Body of pancreas (tissue), 4 donors: ENCODE data around the gene SUGCT. TPM values are rescaled to one million over a fixed set of nuclear protein-coding genes. Genes with fewer than 3 reads are reported as not detected.

ENCODE experiments used
- ATAC-seq: fragments of 150-250 bp; one replicate; pipeline ENCODE4 v1.9.1; 2016
- DNase-seq, 4 donors: peaks; one replicate each; pipeline ENCODE4 v3.0.0-alpha.2; 2019
- H3K27ac ChIP-seq, 4 donors: fragments of 200-600 bp; sonication (generic); 1 replicate in 3 of 4; 2 replicates in 1 of 4; pipeline versions ENCODE4 v1.5.1 to v1.6.1; 2016 to 2019; ENCODE audit warnings: mild to moderate bottlenecking in 1 of 4, mixed read lengths in 1 of 4, moderate library complexity in 1 of 4
- H3K27me3 ChIP-seq, 2 donors: fragments of 200-600 bp; sonication (generic); one replicate each; pipeline ENCODE4 v1.6.0; 2016; ENCODE audit warnings: mild to moderate bottlenecking in 1 of 2
- H3K36me3 ChIP-seq, 2 donors: fragments of 200-600 bp; sonication (generic); replicated peaks in 1 of 2; 2 replicates each; pipeline ENCODE4 v1.5.1; 2016; ENCODE audit warnings: low read depth in 2 of 2; ENCODE audit not compliant: insufficient read depth in 1 of 2
- H3K4me1 ChIP-seq: fragments of 200-600 bp; sonication (generic); one replicate; pipeline ENCODE4 v1.6.0; 2016
- H3K4me3 ChIP-seq, 2 donors: fragments of 200-600 bp; sonication (generic); 1 replicate in 1 of 2; 2 replicates in 1 of 2; pipeline ENCODE4 v1.5.1; 2016 to 2019
- H3K9me3 ChIP-seq, 3 donors: fragments of 200-600 bp; sonication (generic); 1 replicate in 2 of 3; 2 replicates in 1 of 3; pipeline ENCODE4 v1.5.1; 2016
- POLR2A ChIP-seq, 3 donors: fragments of 450-650 bp; IDR thresholded peaks; one replicate each; pipeline ENCODE4 v1.6.1; 2016; ENCODE audit warnings: antibody characterized with exemption in 3 of 3, mild to moderate bottlenecking in 2 of 3
- WGBS, 2 donors: methylation state at CpG; one replicate each; pipeline ENCODE4 v1.1.5; 2017; 5-methylcytosine and 5-hydroxymethylcytosine counted together
- intact Hi-C: fragments of 100-400 bp; cut with DNase I; formaldehyde crosslinking; loops from one replicate; pipeline ENCODE4 v1.15.1; 2023
- total RNA-seq, 2 donors: library from RNA; depleted of rRNA; stranded (reverse); fragments of >200 nt; gene quantifications; one replicate each; pipeline ENCODE4 v1.1.0, GENCODE V29; 2016
- TF ChIP-seq, protein P1 (sequence below), 7 experiments: fragments of 450-650 bp in 4 of 7; fragments of 200-600 bp in 3 of 7; sonication (generic) in 3 of 7; IDR thresholded peaks; one replicate each; pipeline ENCODE4 v1.5.1; 2016 to 2019; ENCODE audit warnings: antibody characterized with exemption in 7 of 7

SUGCT gene
- total RNA-seq, 2 donors from 2014 or later: 0.78 to 1.3 TPM

DNA sequence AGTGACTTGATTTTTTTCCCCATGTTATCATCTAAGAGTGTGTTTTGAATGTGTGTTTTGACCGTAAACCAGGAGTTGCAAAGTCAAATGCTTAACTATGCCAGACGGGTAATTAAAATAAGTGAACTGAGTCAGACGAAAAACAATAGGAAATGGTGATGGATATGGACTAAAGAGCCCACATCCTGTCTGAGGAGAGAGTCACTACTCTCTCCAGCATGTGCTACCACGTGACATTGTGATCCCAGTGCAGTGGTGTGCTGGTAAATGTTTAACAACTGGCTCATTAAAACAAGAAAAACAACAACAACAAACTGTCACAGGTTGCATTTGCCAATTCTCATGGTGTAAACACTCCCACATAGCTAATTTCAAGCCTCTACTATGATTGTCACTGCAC is 164.3 kb downstream of the SUGCT start:
- Histone ChIP-seq H3K36me3 (no peaks in the 10 kb centered on the region), H3K27me3 (no peaks in the 10 kb centered on the region), H3K4me1 (no peaks in the 10 kb centered on the region), H3K9me3 (no peaks in the 10 kb centered on the region), H3K27ac (no peak overlapping the region), H3K4me3 (no peak overlapping the region)
- ATAC-seq (no peak), DNase-seq (no peak)
- intact Hi-C loops: loop anchor here (10.0 kb wide), 1 partner anchor 64 kb away; no protein-coding TSS in a partner anchor
- WGBS, 2 donors: 69 to 75% methylated on average over 4 of the region's 4 CpGs
- no peak for TF ChIP-seq POLR2A (IDR thresholded peaks at IDR 0.05)
- TF ChIP-seq, protein P1, sequence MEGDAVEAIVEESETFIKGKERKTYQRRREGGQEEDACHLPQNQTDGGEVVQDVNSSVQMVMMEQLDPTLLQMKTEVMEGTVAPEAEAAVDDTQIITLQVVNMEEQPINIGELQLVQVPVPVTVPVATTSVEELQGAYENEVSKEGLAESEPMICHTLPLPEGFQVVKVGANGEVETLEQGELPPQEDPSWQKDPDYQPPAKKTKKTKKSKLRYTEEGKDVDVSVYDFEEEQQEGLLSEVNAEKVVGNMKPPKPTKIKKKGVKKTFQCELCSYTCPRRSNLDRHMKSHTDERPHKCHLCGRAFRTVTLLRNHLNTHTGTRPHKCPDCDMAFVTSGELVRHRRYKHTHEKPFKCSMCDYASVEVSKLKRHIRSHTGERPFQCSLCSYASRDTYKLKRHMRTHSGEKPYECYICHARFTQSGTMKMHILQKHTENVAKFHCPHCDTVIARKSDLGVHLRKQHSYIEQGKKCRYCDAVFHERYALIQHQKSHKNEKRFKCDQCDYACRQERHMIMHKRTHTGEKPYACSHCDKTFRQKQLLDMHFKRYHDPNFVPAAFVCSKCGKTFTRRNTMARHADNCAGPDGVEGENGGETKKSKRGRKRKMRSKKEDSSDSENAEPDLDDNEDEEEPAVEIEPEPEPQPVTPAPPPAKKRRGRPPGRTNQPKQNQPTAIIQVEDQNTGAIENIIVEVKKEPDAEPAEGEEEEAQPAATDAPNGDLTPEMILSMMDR (IDR thresholded peaks at IDR 0.05): no peak

DNA sequence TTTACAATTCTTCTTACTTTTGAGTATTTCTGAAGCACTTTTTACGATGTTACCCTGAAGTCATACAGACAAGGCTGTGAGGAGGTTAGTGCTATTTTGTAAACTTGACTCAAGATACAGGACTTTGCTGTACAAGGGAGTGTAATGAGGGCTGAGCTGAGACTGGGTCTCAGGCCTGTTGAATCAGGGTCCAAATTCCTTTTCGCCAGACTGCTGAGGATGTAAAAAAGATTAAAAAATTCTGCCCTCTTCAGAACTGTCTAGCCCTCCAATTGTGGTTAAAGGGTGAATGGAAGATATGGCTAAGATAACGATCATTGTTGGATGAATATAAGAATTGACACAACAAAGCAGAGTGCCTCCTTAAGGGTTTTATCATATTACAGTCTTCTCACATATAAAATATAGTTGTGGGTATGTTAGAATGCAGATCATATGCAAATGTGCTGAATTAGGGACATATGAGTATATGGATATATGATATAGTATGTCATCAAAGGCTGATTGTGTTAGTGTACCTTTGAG is 165.4 kb downstream of the SUGCT start:
- Histone ChIP-seq H3K9me3 (no peaks in the 10 kb centered on the region), H3K4me3 (no peak overlapping the region), H3K4me1 (no peaks in the 10 kb centered on the region), H3K27ac (no peak overlapping the region), H3K27me3 (no peaks in the 10 kb centered on the region), H3K36me3 (no peaks in the 10 kb centered on the region)
- intact Hi-C loops: no loop called here
- TF ChIP-seq, protein P1 (IDR thresholded peaks at IDR 0.05): no peak
- no peak for TF ChIP-seq POLR2A (IDR thresholded peaks at IDR 0.05)
- 88% methylated on average over 3 of the region's 3 CpGs for WGBS, 2 donors
- DNase-seq (no peak), ATAC-seq (no peak)

DNA sequence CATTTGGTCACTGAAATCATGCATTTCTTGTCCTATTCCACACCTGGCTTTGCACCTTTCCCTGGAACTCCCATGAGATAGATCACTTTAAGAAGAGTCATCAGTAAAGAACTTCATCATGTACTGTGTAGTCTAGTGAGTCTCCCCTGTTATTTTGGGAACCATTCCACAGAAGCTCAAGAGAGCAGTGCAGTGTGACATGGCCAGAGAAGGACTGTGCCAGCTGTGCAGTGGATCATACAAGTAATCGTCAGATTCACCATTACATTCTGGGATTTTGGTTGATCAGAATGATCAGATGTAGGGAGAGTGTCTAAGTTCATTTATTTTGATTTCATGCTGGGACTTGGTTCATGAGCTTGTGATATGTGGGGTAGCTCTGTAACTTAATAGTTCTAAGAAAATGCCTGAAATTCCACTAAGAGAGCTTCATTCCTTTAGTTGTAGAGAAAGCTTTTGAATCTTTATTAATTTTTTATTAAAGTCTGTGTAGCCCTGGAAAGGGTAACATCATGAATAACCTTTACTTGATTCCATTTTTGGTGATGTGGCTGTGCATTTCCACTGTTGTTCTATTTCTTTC is 166.8 kb downstream of the SUGCT start:
- no peaks in the 10 kb centered on the region for H3K27me3 ChIP-seq
- DNase-seq (no peak), ATAC-seq (no peak)
- WGBS, 2 donors: 78 to 81% methylated on average over 1 of the region's 1 CpG
- H3K9me3 ChIP-seq: no peaks in the 10 kb centered on the region
- no peaks in the 10 kb centered on the region for H3K36me3 ChIP-seq
- H3K27ac ChIP-seq: no peak overlapping the region
- no peak overlapping the region for H3K4me3 ChIP-seq
- intact Hi-C loops: no loop called here
- TF ChIP-seq POLR2A (IDR thresholded peaks at IDR 0.05): no peak
- TF ChIP-seq, protein P1 (IDR thresholded peaks at IDR 0.05): no peak
- no peaks in the 10 kb centered on the region for H3K4me1 ChIP-seq

DNA sequence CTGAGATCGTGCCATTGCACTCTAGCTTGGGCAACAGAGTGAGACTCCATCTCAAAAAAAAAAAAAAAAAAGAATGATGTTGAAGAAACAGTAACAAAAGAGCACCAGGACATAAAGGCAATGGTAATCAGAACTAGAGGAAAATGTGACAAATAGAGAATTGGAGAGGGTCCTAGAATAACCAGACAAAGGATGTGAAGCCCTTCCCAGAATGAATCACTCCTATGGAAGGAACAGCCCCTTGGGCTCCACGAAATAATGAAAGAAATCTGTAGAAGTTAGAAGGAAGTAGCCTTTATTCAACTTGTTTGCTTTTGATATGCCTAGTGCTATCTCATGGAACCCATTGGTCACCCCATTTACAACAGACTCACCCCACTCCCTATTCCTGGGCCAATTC is 169.2 kb downstream of the SUGCT start:
- ATAC-seq (no peak), DNase-seq (no peak)
- Histone ChIP-seq H3K4me3 (no peak overlapping the region), H3K9me3 (no peaks in the 10 kb centered on the region), H3K4me1 (no peaks in the 10 kb centered on the region), H3K27me3 (no peaks in the 10 kb centered on the region), H3K36me3 (no peaks in the 10 kb centered on the region), H3K27ac (no peak overlapping the region)
- TF ChIP-seq POLR2A (IDR thresholded peaks at IDR 0.05): no peak
- TF ChIP-seq, protein P1 (IDR thresholded peaks at IDR 0.05): no peak
- WGBS, 2 donors: 82 to 88% methylated on average over 2 of the region's 2 CpGs
- intact Hi-C loops: no loop called here

DNA sequence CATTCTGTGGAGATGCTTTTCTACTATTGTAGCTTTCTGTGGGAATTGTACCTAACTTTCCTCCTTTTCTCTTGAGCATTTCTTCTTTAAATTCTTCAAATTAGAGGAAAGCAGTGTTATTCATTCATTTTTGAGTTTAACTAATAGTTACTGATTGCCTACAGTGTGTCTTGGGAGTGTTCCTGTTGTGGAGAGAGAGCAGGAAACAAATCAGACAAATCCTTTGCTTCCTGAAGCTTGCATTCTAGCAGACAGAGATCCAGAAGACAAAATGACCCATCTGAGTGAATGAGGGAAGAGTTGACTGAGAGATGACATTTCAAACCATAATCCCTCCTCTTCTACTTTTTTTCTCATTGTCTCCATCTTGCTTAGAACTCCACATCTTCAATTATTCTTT is 170.4 kb downstream of the SUGCT start:
- no peak overlapping the region for H3K27ac ChIP-seq
- H3K9me3 ChIP-seq: no peaks in the 10 kb centered on the region
- TF ChIP-seq, protein P1 (IDR thresholded peaks at IDR 0.05): no peak
- no peak for TF ChIP-seq POLR2A (IDR thresholded peaks at IDR 0.05)
- no peak for DNase-seq
- no peak overlapping the region for H3K4me3 ChIP-seq
- ATAC-seq: no peak
- intact Hi-C loops: no loop called here
- no peaks in the 10 kb centered on the region for H3K27me3 ChIP-seq
- no peaks in the 10 kb centered on the region for H3K4me1 ChIP-seq
- H3K36me3 ChIP-seq: no peaks in the 10 kb centered on the region
